Neural progenitor cell (in vitro differentiated cells): ENCODE measurements around the gene ABHD2.

ENCODE experiments used
- CTCF ChIP-seq: fragments of 200-600 bp; sonication (generic); IDR thresholded peaks from 2 replicates; pipeline ENCODE4 v1.5.1; 2017; ENCODE audit warnings: antibody characterized with exemption, mild to moderate bottlenecking
- EZH2 ChIP-seq: fragments of 200-600 bp; sonication (generic); IDR thresholded peaks from 2 replicates; pipeline ENCODE4 v1.6.1; 2017; ENCODE audit warnings: antibody characterized with exemption, mild to moderate bottlenecking, moderate library complexity

- no peak for TF ChIP-seq CTCF
- TF ChIP-seq EZH2 = no peak
Measured at GRCh38 chr15:89187986-89188514, 99.8 kb downstream of the ABHD2 start.
